Mammary epithelial cell (primary cell): Measurements from ENCODE around the gene PRM2.

ENCODE experiments used
- CTCF ChIP-seq, 2 donors: IDR thresholded peaks in 1 of 2; conservative IDR thresholded peaks in 1 of 2; 2 replicates each; pipeline ENCODE4 v1.5.1; 2011 to 2012; ENCODE audit warnings: inconsistent platforms in 2 of 2, low read length in 2 of 2, mild to moderate bottlenecking in 2 of 2, control low read depth in 1 of 2, low read depth in 1 of 2; ENCODE audit not compliant: insufficient read depth in 1 of 2; ENCODE audit errors: extremely low read depth in 1 of 2
- EZH2 ChIP-seq: IDR thresholded peaks from 2 replicates; pipeline ENCODE4 v1.6.1; 2012; ENCODE audit warnings: low read length, inconsistent platforms, borderline replicate concordance

- TF ChIP-seq CTCF (conservative IDR thresholded peaks at IDR 0.05 in 1 of 2, IDR thresholded peaks at IDR 0.05 in 1 of 2; ENCODE audit: extremely low read depth in 1 of 2, insufficient read depth in 1 of 2, low read depth in 1 of 2, low read length in 2 of 2) (no peak), EZH2 (no peak)
These were observed 50.4 kb downstream of the PRM2 start for GRCh38 chr16:11225677-11226549.
